ES-I3 (cell line): ENCODE data around the gene ZC3H10.

ENCODE experiments used
- H3K36me3 ChIP-seq: 2 replicates; pipeline ENCODE4 v1.6.1; 2013; ENCODE audit warnings: mild to moderate bottlenecking, low read length, control low read depth, moderate library complexity; ENCODE audit not compliant: insufficient read depth
- H3K4me1 ChIP-seq: 2 replicates; pipeline ENCODE4 v1.6.1; 2013; ENCODE audit warnings: mild to moderate bottlenecking, control low read depth, low read length; ENCODE audit not compliant: insufficient read depth
- H3K9ac ChIP-seq: 2 replicates; pipeline ENCODE4 v1.6.1; 2013; ENCODE audit warnings: low read depth, mild to moderate bottlenecking, low read length, moderate library complexity
- H3K9me3 ChIP-seq: 2 replicates; pipeline ENCODE4 v1.6.1; 2013; ENCODE audit warnings: mild to moderate bottlenecking, low read length, moderate library complexity; ENCODE audit not compliant: control insufficient read depth, insufficient read depth

Gene ZC3H10

GRCh38 chr12:56159482-56160192 lies 41.6 kb downstream of the ZC3H10 start:
- H3K4me1 ChIP-seq = peaks cover 18% of the 10 kb centered on the region
- H3K9me3 ChIP-seq = no peaks in the 10 kb centered on the region
- peaks cover 29% of the 10 kb centered on the region for H3K36me3 ChIP-seq
- peak overlapping the region; percentile 97 for H3K9ac ChIP-seq

- H3K9me3 ChIP-seq = no peaks in the 10 kb centered on the region
- H3K9ac ChIP-seq = peak overlapping the region; percentile 97; the same call in 1 of the 2 replicates
- H3K4me1 ChIP-seq = peaks cover 18% of the 10 kb centered on the region
- H3K36me3 ChIP-seq = peaks cover 29% of the 10 kb centered on the region
Measured at GRCh38 chr12:56160193-56160763, 42.2 kb downstream of the ZC3H10 start.

- H3K36me3 ChIP-seq = peaks cover 29% of the 10 kb centered on the region
- H3K9ac ChIP-seq = peak overlapping the region; percentile 97; the same call in 1 of the 2 replicates
- H3K4me1 ChIP-seq = peaks cover 18% of the 10 kb centered on the region
- H3K9me3 ChIP-seq = no peaks in the 10 kb centered on the region
Measured at GRCh38 chr12:56160894-56161689, 43.0 kb downstream of the ZC3H10 start.

- Histone ChIP-seq H3K36me3 (peaks cover 29% of the 10 kb centered on the region), H3K4me1 (peaks cover 18% of the 10 kb centered on the region), H3K9ac (no peak overlapping the region), H3K9me3 (no peaks in the 10 kb centered on the region)
Measured at GRCh38 chr12:56161690-56162351, 43.8 kb downstream of the ZC3H10 start.

GRCh38 chr12:56162468-56163290 lies 44.6 kb downstream of the ZC3H10 start:
- H3K9me3 ChIP-seq = no peaks in the 10 kb centered on the region
- no peak overlapping the region for H3K9ac ChIP-seq
- H3K36me3 ChIP-seq = peaks cover 29% of the 10 kb centered on the region
- peaks cover 18% of the 10 kb centered on the region for H3K4me1 ChIP-seq

- H3K4me1 ChIP-seq = peaks cover 18% of the 10 kb centered on the region
- no peaks in the 10 kb centered on the region for H3K9me3 ChIP-seq
- peaks cover 29% of the 10 kb centered on the region for H3K36me3 ChIP-seq
Measured at GRCh38 chr12:56163533-56164344, 45.7 kb downstream of the ZC3H10 start.

GRCh38 chr12:56164345-56164729 lies 46.3 kb downstream of the ZC3H10 start:
- no peaks in the 10 kb centered on the region for H3K9me3 ChIP-seq
- peaks cover 29% of the 10 kb centered on the region for H3K36me3 ChIP-seq
- peaks cover 18% of the 10 kb centered on the region for H3K4me1 ChIP-seq
- no peak overlapping the region for H3K9ac ChIP-seq

More at GRCh38 chr12:56163533-56164344, 45.7 kb downstream of the ZC3H10 start:
- no peak overlapping the region for H3K9ac ChIP-seq

GRCh38 chr12:56165369-56165768 lies 47.3 kb downstream of the ZC3H10 start:
- Histone ChIP-seq H3K9ac (no peak overlapping the region), H3K9me3 (no peaks in the 10 kb centered on the region), H3K4me1 (peaks cover 10% of the 10 kb centered on the region; the same call in 1 of the 2 replicates), H3K36me3 (peaks cover 25% of the 10 kb centered on the region)

- Histone ChIP-seq H3K36me3 (peaks cover 28% of the 10 kb centered on the region), H3K9me3 (no peaks in the 10 kb centered on the region), H3K9ac (no peak overlapping the region), H3K4me1 (no peaks in the 10 kb centered on the region)
Measured at GRCh38 chr12:56169229-56169759, 51.2 kb downstream of the ZC3H10 start.

GRCh38 chr12:56172839-56173238 lies 54.8 kb downstream of the ZC3H10 start:
- Histone ChIP-seq H3K9me3 (no peaks in the 10 kb centered on the region), H3K36me3 (peaks cover 38% of the 10 kb centered on the region), H3K4me1 (no peaks in the 10 kb centered on the region), H3K9ac (no peak overlapping the region)
